ENCODE results near the gene ARID1B.

DNA sequence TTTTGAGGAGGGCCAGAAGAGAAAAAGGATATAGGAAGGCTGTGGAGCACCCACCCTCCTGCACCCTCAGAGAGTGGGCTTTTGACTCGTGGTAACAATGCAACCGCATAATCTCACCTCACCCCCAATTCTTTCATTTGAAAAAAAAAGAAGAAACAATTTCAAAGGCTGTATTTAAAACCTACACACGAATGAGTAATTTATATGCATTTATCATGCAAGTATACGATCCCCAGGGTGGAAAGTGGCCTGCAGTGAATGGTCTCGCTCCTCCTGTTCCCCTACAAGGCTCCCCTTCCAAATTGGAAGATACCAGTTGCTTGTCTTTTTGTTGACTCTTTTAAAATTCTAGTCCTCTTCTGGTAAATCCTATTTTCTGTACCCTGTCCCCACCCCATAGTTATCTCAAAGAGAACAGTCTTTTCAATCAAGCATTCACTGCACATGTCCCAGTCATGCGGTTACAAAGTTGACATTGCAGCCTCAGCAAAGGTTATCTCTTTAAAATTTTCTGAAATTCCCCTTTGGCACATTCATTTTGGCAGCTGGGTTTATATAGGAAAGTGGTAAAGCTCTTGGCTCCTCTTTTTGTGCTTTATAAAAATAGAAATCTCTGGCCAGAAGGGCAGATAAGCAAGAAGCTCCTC lies 110.6 kb downstream of the ARID1B start:
- TF ChIP-seq CTCF (IDR thresholded peaks at IDR 0.05) (no peak), EZH2 (IDR thresholded peaks at IDR 0.05; ENCODE audit: borderline replicate concordance, insufficient read depth, low read depth, low read length, poor library complexity, severe bottlenecking) (no peak)
